OCI-LY1 (cell line): Measurements from ENCODE around the gene RNF17.

Source experiments
- H2AFZ ChIP-seq: fragments of 200-600 bp; sonication (generic), shearing (Covaris generic); 2 replicates; pipeline ENCODE4 v1.6.0; 2014; ENCODE audit warnings: antibody characterized with exemption, mild to moderate bottlenecking, low read length
- H3F3A ChIP-seq: fragments of 200-600 bp; sonication (generic), shearing (Covaris generic); 2 replicates; pipeline ENCODE4 v1.6.0; 2014; ENCODE audit warnings: mild to moderate bottlenecking, antibody characterized with exemption, low read length, moderate library complexity; ENCODE audit not compliant: insufficient read depth
- H3K27ac ChIP-seq: fragments of 200-600 bp; sonication (generic); 2 replicates; pipeline ENCODE4 v1.5.1; 2014; ENCODE audit warnings: low read length, mixed run types, mild to moderate bottlenecking, low read depth; ENCODE audit not compliant: poor library complexity, severe bottlenecking
- H3K27me3 ChIP-seq: fragments of 200-600 bp; sonication (generic); 2 replicates; pipeline ENCODE4 v1.6.0; 2014; ENCODE audit warnings: antibody characterized with exemption, mild to moderate bottlenecking, low read length, moderate library complexity; ENCODE audit not compliant: insufficient read depth
- H3K36me3 ChIP-seq: fragments of 200-600 bp; sonication (generic); 2 replicates; pipeline ENCODE4 v1.6.1; 2014; ENCODE audit warnings: mild to moderate bottlenecking, antibody characterized with exemption, low read length, moderate library complexity, mixed read lengths; ENCODE audit not compliant: insufficient read depth
- H3K4me1 ChIP-seq: fragments of 200-600 bp; sonication (generic); 2 replicates; pipeline ENCODE4 v1.5.1; 2014; ENCODE audit warnings: mild to moderate bottlenecking, low read length, moderate library complexity; ENCODE audit not compliant: insufficient read depth, severe bottlenecking
- H3K4me2 ChIP-seq: fragments of 200-600 bp; sonication (generic), shearing (Covaris generic); 2 replicates; pipeline ENCODE4 v1.6.1; 2014; ENCODE audit warnings: low read length
- H3K4me3 ChIP-seq: fragments of 200-600 bp; sonication (generic); 2 replicates; pipeline ENCODE4 v1.5.1; 2014; ENCODE audit warnings: low read length, low read depth, mild to moderate bottlenecking, mixed read lengths; ENCODE audit not compliant: poor library complexity, severe bottlenecking
- H3K79me2 ChIP-seq: fragments of 200-600 bp; shearing (Covaris generic); 2 replicates; pipeline ENCODE4 v1.6.1; 2016; ENCODE audit warnings: mixed run types, low read length, mixed read lengths; ENCODE audit not compliant: insufficient read depth
- H3K9ac ChIP-seq: fragments of 200-600 bp; sonication (generic), shearing (Covaris generic); 2 replicates; pipeline ENCODE4 v1.6.1; 2014; ENCODE audit warnings: mild to moderate bottlenecking, low read length, mixed read lengths
- H3K9me2 ChIP-seq: fragments of 200-600 bp; sonication (generic), shearing (Covaris generic); 2 replicates; pipeline ENCODE4 v1.6.1; 2014; ENCODE audit warnings: low read depth, mild to moderate bottlenecking, low read length, mixed read lengths
- H3K9me3 ChIP-seq: fragments of 200-600 bp; shearing (Covaris generic); 2 replicates; pipeline ENCODE4 v1.6.1; 2014; ENCODE audit warnings: low read length, mixed read lengths
- H4K20me1 ChIP-seq: fragments of 200-600 bp; sonication (generic), shearing (Covaris generic); 2 replicates; pipeline ENCODE4 v1.6.0; 2016; ENCODE audit warnings: mild to moderate bottlenecking, low read length; ENCODE audit not compliant: insufficient read depth
- CTCF ChIP-seq: fragments of 200-600 bp; sonication (generic), shearing (Covaris generic); IDR thresholded peaks from 2 replicates; pipeline ENCODE4 v1.5.1; 2017; ENCODE audit warnings: mild to moderate bottlenecking, antibody characterized with exemption, low read length, moderate library complexity, mixed read lengths
- EZH2 ChIP-seq: fragments of 200-600 bp; sonication (generic), shearing (Covaris generic); IDR thresholded peaks from 2 replicates; pipeline ENCODE4 v1.8.0; 2017; ENCODE audit warnings: borderline replicate concordance, mixed run types, mild to moderate bottlenecking, antibody characterized with exemption, low read length, moderate library complexity, mixed read lengths

The RNF17 gene

GRCh38 chr13:24893863-24894262 is 129.9 kb downstream of the RNF17 start:
- Histone ChIP-seq H3K27ac (no peak overlapping the region), H3K4me1 (no peaks in the 10 kb centered on the region), H3K4me2 (no peak overlapping the region), H3K9ac (no peak overlapping the region), H3K9me2 (no peaks in the 10 kb centered on the region), H2AFZ (no peak overlapping the region), H3K27me3 (no peaks in the 10 kb centered on the region), H3K79me2 (no peaks in the 10 kb centered on the region), H3K4me3 (no peak overlapping the region), H4K20me1 (no peaks in the 10 kb centered on the region), H3K9me3 (no peaks in the 10 kb centered on the region), H3K36me3 (peaks cover 43% of the 10 kb centered on the region), H3F3A (no peaks in the 10 kb centered on the region)
- TF ChIP-seq CTCF, result no peak
- TF ChIP-seq EZH2, result no peak

- no peaks in the 10 kb centered on the region for H4K20me1 ChIP-seq
- no peak overlapping the region for H3K9ac ChIP-seq
- no peak for TF ChIP-seq EZH2
- no peak for TF ChIP-seq CTCF
- no peaks in the 10 kb centered on the region for H3K27me3 ChIP-seq
- no peaks in the 10 kb centered on the region for H3K9me2 ChIP-seq
- no peaks in the 10 kb centered on the region for H3K9me3 ChIP-seq
- H3K4me3 ChIP-seq, result no peak overlapping the region
- H3F3A ChIP-seq, result no peaks in the 10 kb centered on the region
- no peaks in the 10 kb centered on the region for H3K4me1 ChIP-seq
- no peaks in the 10 kb centered on the region for H3K79me2 ChIP-seq
- H3K4me2 ChIP-seq, result no peak overlapping the region
- H2AFZ ChIP-seq, result no peak overlapping the region
- H3K36me3 ChIP-seq, result peaks cover 46% of the 10 kb centered on the region
- H3K27ac ChIP-seq, result no peak overlapping the region
Measured at GRCh38 chr13:24894277-24894971, 130.5 kb downstream of the RNF17 start.

- H3K4me2 ChIP-seq, result no peak overlapping the region
- H3K36me3 ChIP-seq, result peaks cover 45% of the 10 kb centered on the region
- no peaks in the 10 kb centered on the region for H3K9me3 ChIP-seq
Measured at GRCh38 chr13:24894972-24895300, 131.0 kb downstream of the RNF17 start.

More at GRCh38 chr13:24894972-24895300, 131.0 kb downstream of the RNF17 start:
- Histone ChIP-seq H3K9me2 (no peaks in the 10 kb centered on the region), H3K79me2 (no peaks in the 10 kb centered on the region), H2AFZ (no peak overlapping the region), H3F3A (no peaks in the 10 kb centered on the region), H3K4me1 (no peaks in the 10 kb centered on the region), H3K27me3 (no peaks in the 10 kb centered on the region), H3K4me3 (no peak overlapping the region), H3K9ac (no peak overlapping the region), H4K20me1 (no peaks in the 10 kb centered on the region), H3K27ac (no peak overlapping the region)
- TF ChIP-seq CTCF (no peak), EZH2 (no peak)
